GM13976 (cell line): ENCODE results near the gene FAM83F.

ENCODE experiments used
- DNase-seq: peaks from one replicate; pipeline ENCODE4 v3.0.0; 2012; ENCODE audit warnings: low spot score
- CTCF ChIP-seq: IDR thresholded peaks from 2 replicates; pipeline ENCODE4 v1.5.1; 2012; ENCODE audit warnings: borderline replicate concordance, mild to moderate bottlenecking; ENCODE audit not compliant: insufficient read depth; ENCODE audit errors: extremely low read depth, missing control alignments, control extremely low read depth
- in situ Hi-C: fragments of 300-500 bp; cut with MboI; formaldehyde crosslinking; loops from one replicate; pipeline ENCODE4 v1.12.0; 2022; ENCODE audit warnings: low sequenced_read_pairs, mixed read lengths, inconsistent platforms; ENCODE audit not compliant: unreplicated experiment

FAM83F gene

GRCh38 chr22:39994041-39994565 lies 651 bp upstream of the FAM83F start:
- DNase-seq: no peak
- no peak for TF ChIP-seq CTCF
- in situ Hi-C loops: no loop called here

GRCh38 chr22:39995393-39996252 lies 869 bp downstream of the FAM83F start:
- DNase-seq: no peak
- no peak for TF ChIP-seq CTCF
- in situ Hi-C loops: no loop called here

- no peak for TF ChIP-seq CTCF
- DNase-seq: no peak
- in situ Hi-C loops: no loop called here
These were observed 2.0 kb downstream of the FAM83F start for GRCh38 chr22:39996732-39997131.

GRCh38 chr22:39997421-39997820 lies 2.7 kb downstream of the FAM83F start:
- DNase-seq: no peak
- no peak for TF ChIP-seq CTCF
- in situ Hi-C loops: no loop called here

GRCh38 chr22:39997939-39998726 lies 3.4 kb downstream of the FAM83F start:
- no peak for TF ChIP-seq CTCF
- no peak for DNase-seq
- in situ Hi-C loops: no loop called here

- in situ Hi-C loops: no loop called here
- TF ChIP-seq CTCF: no peak
- DNase-seq: no peak
These were observed 4.5 kb downstream of the FAM83F start for GRCh38 chr22:39999144-39999757.
